Epithelial cell of proximal tubule (primary cell): ENCODE measurements around the gene IGFL4. TPM values are rescaled to one million over a fixed set of nuclear protein-coding genes. Genes with fewer than 3 reads are reported as not detected.
A peak's percentile ranks its signal among the peaks of the same experiment; 100 is the strongest.

Experiments used
- DNase-seq: peaks from one replicate; pipeline ENCODE4 v3.0.0-alpha.2; 2011; ENCODE audit warnings: low read depth
- H3K4me3 ChIP-seq: 2 replicates; pipeline ENCODE4 v1.5.1; 2011; ENCODE audit warnings: low read depth, mild to moderate bottlenecking, low read length
- CTCF ChIP-seq: conservative IDR thresholded peaks from 2 replicates; pipeline ENCODE4 v1.5.1; 2012; ENCODE audit warnings: low read depth, mild to moderate bottlenecking, low read length
- total RNA-seq: library from RNA; depleted of rRNA; stranded (reverse); fragments of >200 nt; gene quantifications from 2 replicates; pipeline ENCODE4 v1.2.3, GENCODE V29; 2015

Gene IGFL4
- total RNA-seq, 1 donor from 2014 or later: not detected

GRCh38 chr19:46002678-46003275 lies 38.0 kb downstream of the IGFL4 start:
- TF ChIP-seq CTCF: no peak
- H3K4me3 ChIP-seq: no peak overlapping the region
- DNase-seq: no peak

- DNase-seq: no peak
- no peak overlapping the region for H3K4me3 ChIP-seq
- no peak for TF ChIP-seq CTCF
Measured at GRCh38 chr19:46000491-46001246, 40.1 kb downstream of the IGFL4 start.

GRCh38 chr19:45999653-46000121 lies 41.1 kb downstream of the IGFL4 start:
- no peak overlapping the region for H3K4me3 ChIP-seq
- DNase-seq: no peak

GRCh38 chr19:45998834-45999233 lies 42.0 kb downstream of the IGFL4 start:
- H3K4me3 ChIP-seq: no peak overlapping the region
- DNase-seq: no peak
- TF ChIP-seq CTCF: no peak

More at GRCh38 chr19:45999653-46000121, 41.1 kb downstream of the IGFL4 start:
- TF ChIP-seq CTCF: no peak

GRCh38 chr19:45996933-45997332 lies 43.9 kb downstream of the IGFL4 start:
- no peak overlapping the region for H3K4me3 ChIP-seq
- DNase-seq: no peak
- no peak for TF ChIP-seq CTCF

- DNase-seq: no peak
- peak overlapping the region; percentile 74 for H3K4me3 ChIP-seq
- TF ChIP-seq CTCF: no peak
Measured at GRCh38 chr19:45995715-45996385, 45.0 kb downstream of the IGFL4 start.
